ENCODE results near the gene FAM199X. TPM values are rescaled to one million over a fixed set of nuclear protein-coding genes. Genes with fewer than 3 reads are reported as not detected.

FAM199X gene
- total RNA-seq, result 15.0 TPM

GRCh38 chrX:104165894-104166734 is at the start of gene FAM199X:
Gene FAM199X (plus strand): TSS chrX:104166453. CDS start chrX:104166786, 333 bp downstream.
- Histone ChIP-seq H3K4me3 (peak within 1 kb of the TSS; percentile 68 to 74), H3K27me3 (no peaks in the 10 kb centered on the region), H3K9me3 (no peaks in the 10 kb centered on the region), H3K4me1 (peaks cover 18% of the 10 kb centered on the region), H3K36me3 (no peaks in the 10 kb centered on the region), H3K27ac (peak within 1 kb of the TSS; percentile 84)
- no peak for DNase-seq (ENCODE audit: extremely low spot score in 2 of 2)
- peak in 1 of 3 experiments; percentile 63 for TF ChIP-seq CTCF (IDR thresholded peaks at IDR 0.05)
- peak in 1 of 2 donors; percentile 65 for TF ChIP-seq POLR2A (IDR thresholded peaks at IDR 0.05)
- TF ChIP-seq POLR2AphosphoS5 (IDR thresholded peaks at IDR 0.05; ENCODE audit: insufficient read depth in 1 of 2, low read depth in 1 of 2), result peak in 1 of 2 donors; percentile 50
- intact Hi-C loops (cut with DNase I), result no loop called here

- H3K4me1 ChIP-seq, result no peaks in the 10 kb centered on the region
- H3K36me3 ChIP-seq, result no peaks in the 10 kb centered on the region
- no peak overlapping the region for H3K4me3 ChIP-seq
- TF ChIP-seq POLR2AphosphoS5 (IDR thresholded peaks at IDR 0.05; ENCODE audit: insufficient read depth in 1 of 2, low read depth in 1 of 2), result no peak
- TF ChIP-seq POLR2A (IDR thresholded peaks at IDR 0.05), result no peak
- no peak for TF ChIP-seq CTCF (IDR thresholded peaks at IDR 0.05)
- H3K27ac ChIP-seq, result no peak overlapping the region
- no peaks in the 10 kb centered on the region for H3K9me3 ChIP-seq
- intact Hi-C loops (cut with DNase I), result no loop called here
- no peak for DNase-seq (ENCODE audit: extremely low spot score in 2 of 2)
- H3K27me3 ChIP-seq, result no peaks in the 10 kb centered on the region
These were observed 48.5 kb upstream of the FAM199X start for GRCh38 chrX:104117759-104118158.

DNA sequence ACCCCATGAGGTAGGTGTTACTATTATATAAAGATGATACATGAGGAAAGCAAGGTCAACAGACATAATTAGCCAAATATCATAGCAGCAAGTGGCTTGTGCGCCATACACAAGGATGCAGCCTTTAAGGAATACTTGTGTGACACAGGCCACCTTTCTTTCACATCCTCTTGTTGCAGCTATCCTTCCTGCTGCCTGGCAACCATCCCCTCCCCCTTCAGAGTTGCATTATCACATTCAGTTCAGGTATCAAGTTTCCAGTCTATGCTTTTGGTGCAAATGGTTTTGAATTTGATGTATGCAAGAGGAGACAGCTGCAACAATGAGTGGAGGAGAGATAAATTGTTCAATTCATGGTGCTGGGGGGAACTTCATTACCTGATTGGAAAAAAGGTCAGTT is 47.5 kb upstream of the FAM199X start:
- Histone ChIP-seq H3K36me3 (no peaks in the 10 kb centered on the region), H3K4me1 (no peaks in the 10 kb centered on the region), H3K27ac (no peak overlapping the region), H3K27me3 (no peaks in the 10 kb centered on the region), H3K4me3 (no peak overlapping the region), H3K9me3 (no peaks in the 10 kb centered on the region)
- intact Hi-C loops (cut with DNase I), result no loop called here
- TF ChIP-seq POLR2A (IDR thresholded peaks at IDR 0.05), result no peak
- TF ChIP-seq CTCF (IDR thresholded peaks at IDR 0.05), result no peak
- no peak for TF ChIP-seq POLR2AphosphoS5 (IDR thresholded peaks at IDR 0.05; ENCODE audit: insufficient read depth in 1 of 2, low read depth in 1 of 2)
- DNase-seq (ENCODE audit: extremely low spot score in 2 of 2), result no peak

DNA sequence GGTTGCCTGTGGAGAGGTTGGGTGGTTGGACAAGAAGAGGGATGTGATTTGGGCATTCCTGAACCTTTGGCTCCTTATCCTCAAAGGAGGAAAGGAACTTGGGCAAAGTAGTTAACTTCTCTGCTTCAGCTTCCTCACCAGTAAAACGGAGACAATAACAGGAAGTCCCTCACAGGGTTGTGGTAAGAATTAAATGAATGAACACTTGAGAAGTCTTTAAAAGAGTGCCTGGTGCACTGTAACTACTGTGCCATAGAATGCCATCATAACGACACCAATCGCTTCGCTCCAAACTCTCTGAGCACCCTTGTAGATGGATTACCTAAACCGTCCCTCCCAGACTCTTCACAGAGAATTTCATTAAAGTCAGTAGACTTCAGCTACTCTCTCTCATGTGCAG is 43.4 kb upstream of the FAM199X start:
- Histone ChIP-seq H3K4me1 (no peaks in the 10 kb centered on the region), H3K9me3 (no peaks in the 10 kb centered on the region), H3K36me3 (no peaks in the 10 kb centered on the region), H3K27me3 (no peaks in the 10 kb centered on the region), H3K27ac (no peak overlapping the region), H3K4me3 (no peak overlapping the region)
- no peak for TF ChIP-seq POLR2AphosphoS5 (IDR thresholded peaks at IDR 0.05; ENCODE audit: insufficient read depth in 1 of 2, low read depth in 1 of 2)
- TF ChIP-seq POLR2A (IDR thresholded peaks at IDR 0.05), result no peak
- TF ChIP-seq CTCF (IDR thresholded peaks at IDR 0.05), result no peak
- intact Hi-C loops (cut with DNase I), result no loop called here
- DNase-seq (ENCODE audit: extremely low spot score in 2 of 2), result no peak

GRCh38 chrX:104126856-104127255 is 39.4 kb upstream of the FAM199X start:
- H3K27me3 ChIP-seq, result no peaks in the 10 kb centered on the region
- no peaks in the 10 kb centered on the region for H3K9me3 ChIP-seq
- H3K27ac ChIP-seq, result no peak overlapping the region
- H3K4me3 ChIP-seq, result no peak overlapping the region
- H3K36me3 ChIP-seq, result no peaks in the 10 kb centered on the region
- intact Hi-C loops (cut with DNase I), result no loop called here
- no peak for DNase-seq (ENCODE audit: extremely low spot score in 2 of 2)
- TF ChIP-seq CTCF (IDR thresholded peaks at IDR 0.05), result no peak
- no peak for TF ChIP-seq POLR2A (IDR thresholded peaks at IDR 0.05)
- TF ChIP-seq POLR2AphosphoS5 (IDR thresholded peaks at IDR 0.05; ENCODE audit: insufficient read depth in 1 of 2, low read depth in 1 of 2), result no peak
- no peaks in the 10 kb centered on the region for H3K4me1 ChIP-seq
